Lung (tissue), 13 donors: Measurements from ENCODE around the gene DCAKD. TPM values are rescaled to one million over a fixed set of nuclear protein-coding genes. Genes with fewer than 3 reads are reported as not detected.
A peak's percentile ranks its signal among the peaks of the same experiment; 100 is the strongest.

Source experiments
- ATAC-seq: fragments of 200-7000 bp; cut with Tn5 transposase; one replicate; pipeline ENCODE4 v1.9.1; 2020; ENCODE audit warnings: moderate number of reproducible peaks; ENCODE audit not compliant: insufficient read depth, low FRiP score
- DNase-seq, 3 donors: peaks; one replicate each; pipeline ENCODE4 v3.0.0-alpha.2; 2013 to 2017
- H3K27ac ChIP-seq, 2 donors: one replicate each; pipeline ENCODE4 v1.5.1; 2013; ENCODE audit warnings: mild to moderate bottlenecking in 2 of 2, moderate library complexity in 2 of 2, control low read depth in 1 of 2, inconsistent platforms in 1 of 2, low read depth in 1 of 2, low read length in 1 of 2
- H3K27me3 ChIP-seq, 3 donors: one replicate each; pipeline ENCODE4 v1.5.1; 2013; ENCODE audit warnings: low read length in 2 of 3; ENCODE audit not compliant: control insufficient read depth in 3 of 3, insufficient read depth in 3 of 3
- H3K36me3 ChIP-seq, 4 donors: one replicate each; pipeline ENCODE4 v1.5.1; 2013; ENCODE audit warnings: low read length in 4 of 4, mild to moderate bottlenecking in 1 of 4, moderate library complexity in 1 of 4; ENCODE audit not compliant: control insufficient read depth in 4 of 4, insufficient read depth in 4 of 4
- H3K4me1 ChIP-seq, 5 donors: one replicate each; pipeline ENCODE4 v1.5.1; 2013; ENCODE audit warnings: low read length in 5 of 5, mild to moderate bottlenecking in 2 of 5, moderate library complexity in 1 of 5; ENCODE audit not compliant: control insufficient read depth in 5 of 5, insufficient read depth in 5 of 5
- H3K4me3 ChIP-seq: one replicate; pipeline ENCODE4 v1.5.1; 2013; ENCODE audit warnings: mild to moderate bottlenecking, control low read depth, moderate library complexity
- H3K9ac ChIP-seq, 2 donors: one replicate each; pipeline ENCODE4 v1.5.1; 2013; ENCODE audit warnings: low read length in 2 of 2, control low read depth in 1 of 2; ENCODE audit not compliant: insufficient read depth in 1 of 2
- H3K9me3 ChIP-seq, 4 donors: one replicate each; pipeline ENCODE4 v1.5.1; 2013; ENCODE audit warnings: low read length in 3 of 4, mild to moderate bottlenecking in 1 of 4, moderate library complexity in 1 of 4; ENCODE audit not compliant: control insufficient read depth in 4 of 4, insufficient read depth in 3 of 4
- WGBS, 2 donors: extraction: QIAGEN DNeasy Blood & Tissue Kit; methylation state at CpG; one replicate each; pipeline ENCODE4 v1.1.7; 2013; 5-methylcytosine and 5-hydroxymethylcytosine counted together
- polyA plus RNA-seq, 2 donors: library from polyadenylated mRNA; stranded (reverse); fragments of 200-250 nt; gene quantifications; one replicate each; pipeline ENCODE4 v1.2.1, GENCODE V29; 2013
- small RNA-seq: library from RNA; depleted of rRNA; stranded (forward); fragments of <200 nt; gene quantifications from one replicate; pipeline ENCODE3, GENCODE V24; 2014; ENCODE audit warnings: low replicate concordance
- total RNA-seq, 2 donors: library from RNA; depleted of rRNA in 1 of 2; stranded (reverse); fragments of >200 nt in 1 of 2; gene quantifications; one replicate each; pipeline ENCODE4 v1.2.1, GENCODE V29; 2014 to 2021
- TF ChIP-seq, protein P1 (sequence below): IDR thresholded peaks from 2 replicates; pipeline ENCODE4 v1.5.1; 2012; ENCODE audit warnings: mild to moderate bottlenecking; ENCODE audit errors: control extremely low read depth, extremely low read depth
- donor health status: control.
- donor health status: control.
- donor health status: Bipolar disorder and iron deficiency.
- donor health status: healthy.
- donor health status: DM: yes; HTN: yes; CAD: no.

DCAKD gene
- total and polyA plus RNA-seq, 4 donors: 11.8 to 28.8 (median 20.2) TPM

DNA sequence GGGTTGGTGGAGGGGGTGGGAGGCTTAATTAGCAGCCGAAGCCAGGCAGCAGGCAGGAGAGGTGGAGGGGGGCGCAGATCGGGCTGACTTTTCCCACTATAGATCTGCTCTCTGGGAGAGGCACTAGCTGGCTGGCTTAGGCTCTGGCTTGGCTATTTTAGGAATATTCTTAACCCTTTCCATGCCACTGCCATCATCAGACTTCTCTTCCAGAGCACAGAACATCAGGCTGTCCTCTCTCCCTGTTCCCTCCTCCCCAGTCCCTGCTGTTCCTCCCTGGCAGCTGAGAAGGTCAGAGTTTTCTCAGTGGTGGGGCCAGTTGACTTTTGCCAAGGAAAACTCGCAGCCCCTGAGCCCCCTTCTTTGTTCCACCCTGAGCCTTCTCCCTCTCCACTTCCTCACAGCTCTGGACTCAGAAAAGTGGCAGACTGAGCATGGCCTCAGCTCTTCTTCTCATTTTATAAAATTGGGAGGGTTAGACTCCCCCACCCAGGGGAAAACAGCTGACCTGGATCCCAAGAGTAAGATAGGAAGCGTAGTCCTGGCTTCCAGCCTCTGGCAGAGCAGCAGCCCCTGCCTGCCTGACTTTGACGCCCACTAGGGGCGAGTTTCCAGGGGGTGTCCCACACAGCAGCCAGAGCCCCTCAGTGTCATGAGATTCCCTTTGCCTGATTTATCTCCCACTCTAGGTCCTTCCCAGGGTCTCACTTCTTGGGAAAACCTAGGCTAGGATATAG lies 73.5 kb downstream of the DCAKD start:
- Histone ChIP-seq H3K9ac (peak overlapping the region in 1 of 2 donors; percentile 40), H3K27ac (peak overlapping the region in 1 of 2 donors; percentile 4), H3K4me1 (peaks cover 3 to 58% (median 22%) of the 10 kb centered on the region in 5 donors), H3K4me3 (no peak overlapping the region), H3K9me3 (no peaks in the 10 kb centered on the region), H3K36me3 (no peaks in the 10 kb centered on the region), H3K27me3 (peaks cover 0 to 9% (median 0%) of the 10 kb centered on the region in 3 donors)
- no peak for ATAC-seq
- DNase-seq: peak in 2 of 3 donors; percentile 84 to 87
- WGBS, 2 donors: 57 to 67% methylated on average over 7 of the region's 7 CpGs
- TF ChIP-seq, protein P1, sequence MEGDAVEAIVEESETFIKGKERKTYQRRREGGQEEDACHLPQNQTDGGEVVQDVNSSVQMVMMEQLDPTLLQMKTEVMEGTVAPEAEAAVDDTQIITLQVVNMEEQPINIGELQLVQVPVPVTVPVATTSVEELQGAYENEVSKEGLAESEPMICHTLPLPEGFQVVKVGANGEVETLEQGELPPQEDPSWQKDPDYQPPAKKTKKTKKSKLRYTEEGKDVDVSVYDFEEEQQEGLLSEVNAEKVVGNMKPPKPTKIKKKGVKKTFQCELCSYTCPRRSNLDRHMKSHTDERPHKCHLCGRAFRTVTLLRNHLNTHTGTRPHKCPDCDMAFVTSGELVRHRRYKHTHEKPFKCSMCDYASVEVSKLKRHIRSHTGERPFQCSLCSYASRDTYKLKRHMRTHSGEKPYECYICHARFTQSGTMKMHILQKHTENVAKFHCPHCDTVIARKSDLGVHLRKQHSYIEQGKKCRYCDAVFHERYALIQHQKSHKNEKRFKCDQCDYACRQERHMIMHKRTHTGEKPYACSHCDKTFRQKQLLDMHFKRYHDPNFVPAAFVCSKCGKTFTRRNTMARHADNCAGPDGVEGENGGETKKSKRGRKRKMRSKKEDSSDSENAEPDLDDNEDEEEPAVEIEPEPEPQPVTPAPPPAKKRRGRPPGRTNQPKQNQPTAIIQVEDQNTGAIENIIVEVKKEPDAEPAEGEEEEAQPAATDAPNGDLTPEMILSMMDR: no peak

DNA sequence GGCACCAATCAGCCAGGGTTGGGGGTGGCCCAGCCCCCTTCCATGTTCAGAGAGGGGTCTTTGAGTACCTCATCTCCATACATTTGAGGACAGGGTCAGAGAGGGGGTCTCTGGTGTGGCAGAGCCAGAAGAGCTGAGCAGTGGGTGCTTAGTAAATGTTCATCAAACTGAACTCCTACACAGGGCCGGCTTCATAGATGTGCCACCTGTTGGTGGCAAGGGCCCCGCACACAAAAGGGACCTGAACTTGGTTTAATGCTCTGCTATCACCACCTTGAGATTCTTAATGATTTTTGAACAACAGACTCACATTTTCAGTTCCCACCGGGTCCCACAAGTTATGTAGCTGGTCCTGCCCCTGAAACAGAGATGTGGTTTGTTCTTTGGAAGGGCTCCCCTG lies 74.4 kb downstream of the DCAKD start:
- ATAC-seq (no peak), DNase-seq (no peak)
- Histone ChIP-seq H3K27me3 (peaks cover 0 to 14% (median 0%) of the 10 kb centered on the region in 3 donors), H3K4me3 (no peak overlapping the region), H3K9ac (no peak overlapping the region), H3K27ac (no peak overlapping the region), H3K36me3 (no peaks in the 10 kb centered on the region), H3K9me3 (no peaks in the 10 kb centered on the region), H3K4me1 (peaks cover 3 to 58% (median 22%) of the 10 kb centered on the region in 5 donors)
- WGBS, 2 donors: 78 to 81% methylated on average over 3 of the region's 3 CpGs
- TF ChIP-seq, protein P1: no peak

DNA sequence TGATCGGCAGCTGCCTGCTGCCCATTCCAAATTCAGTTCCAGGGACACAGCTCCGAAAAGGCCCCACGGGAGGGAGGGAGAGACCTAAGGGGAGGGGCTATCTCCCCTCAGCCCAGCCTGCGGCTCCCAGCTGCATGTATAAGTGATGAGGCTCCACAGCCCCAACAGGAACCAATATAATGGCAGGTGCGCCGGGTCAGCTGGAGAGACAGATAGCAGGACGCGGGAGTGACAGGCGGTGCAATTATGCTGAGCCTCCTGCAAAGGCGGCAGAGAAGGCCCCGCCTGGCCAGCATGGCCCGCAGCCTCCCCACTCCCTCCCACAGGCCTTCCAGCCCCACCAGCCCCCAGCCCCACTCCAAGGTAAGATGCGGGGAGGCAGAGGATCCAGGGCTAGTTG lies 75.2 kb downstream of the DCAKD start:
- Histone ChIP-seq H3K9me3 (no peaks in the 10 kb centered on the region), H3K27ac (no peak overlapping the region), H3K4me1 (peaks cover 3 to 51% (median 22%) of the 10 kb centered on the region in 5 donors), H3K27me3 (peaks cover 0 to 18% (median 0%) of the 10 kb centered on the region in 3 donors), H3K36me3 (no peaks in the 10 kb centered on the region), H3K4me3 (no peak overlapping the region), H3K9ac (no peak overlapping the region)
- TF ChIP-seq, protein P1: no peak
- DNase-seq: no peak
- ATAC-seq: no peak
- WGBS, 2 donors: 65 to 67% methylated on average over 13 of the region's 13 CpGs

Small RNAs within 50 kb of the gene (small RNA-seq; reads per million reads assigned to genes)
- gene AC015936.2 (not detected), gene RF00019 (not detected)

Other genes with a start within 250 kb of the DCAKD start
- 10 to 100 TPM; 13.0 to 44.3 TPM for gene GJC1, start 221.3 kb downstream of the DCAKD start, total RNA-seq
- gene GJC1, start 221.3 kb downstream of the DCAKD start, polyA plus RNA-seq: 1 to 10 TPM; 3.9 TPM
- gene HIGD1B, start 203.7 kb downstream of the DCAKD start, total RNA-seq: 10 to 100 TPM; 12.1 to 23.9 TPM
- 10 to 100 TPM in 1 of 2 donors, 1 to 10 TPM in 1; 3.0 to 25.4 TPM for gene HIGD1B, start 203.7 kb downstream of the DCAKD start, polyA plus RNA-seq
- gene EFTUD2, start 152.2 kb downstream of the DCAKD start, total RNA-seq: 10 to 100 TPM; 90.1 to 93.3 TPM
- 10 to 100 TPM; 35.5 to 56.4 TPM for gene EFTUD2, start 152.2 kb downstream of the DCAKD start, polyA plus RNA-seq
- gene GFAP, start 136.1 kb downstream of the DCAKD start, total RNA-seq: under 1 TPM; 0.25 to 0.88 TPM
- under 1 TPM; 0.32 to 0.35 TPM for gene GFAP, start 136.1 kb downstream of the DCAKD start, polyA plus RNA-seq
- 1 to 10 TPM in 1 of 2 donors, under 1 TPM in 1; 0.80 to 1.4 TPM for gene KIF18B, start 103.9 kb downstream of the DCAKD start, total RNA-seq
- under 1 TPM; 0.70 to 0.87 TPM for gene KIF18B, start 103.9 kb downstream of the DCAKD start, polyA plus RNA-seq
- under 1 TPM; 0.21 to 0.57 TPM for gene C1QL1, start 83.3 kb downstream of the DCAKD start, total RNA-seq
- under 1 TPM; 0.10 to 0.57 TPM for gene C1QL1, start 83.3 kb downstream of the DCAKD start, polyA plus RNA-seq
- gene NMT1, start 9.7 kb upstream of the DCAKD start, total RNA-seq: 100 to 1,000 TPM in 1 of 2 donors, 10 to 100 TPM in 1; 56.9 to 120 TPM
- 10 to 100 TPM; 37.7 to 41.0 TPM for gene NMT1, start 9.7 kb upstream of the DCAKD start, polyA plus RNA-seq
- gene PLCD3, start 80.9 kb upstream of the DCAKD start, total RNA-seq: 10 to 100 TPM in 1 of 2 donors, 1 to 10 TPM in 1; 3.6 to 43.3 TPM
- 10 to 100 TPM; 13.6 to 24.2 TPM for gene PLCD3, start 80.9 kb upstream of the DCAKD start, polyA plus RNA-seq
- gene ACBD4, start 84.1 kb upstream of the DCAKD start, total RNA-seq: 10 to 100 TPM; 12.6 to 12.7 TPM
- gene ACBD4, start 84.1 kb upstream of the DCAKD start, polyA plus RNA-seq: 10 to 100 TPM in 1 of 2 donors, 1 to 10 TPM in 1; 7.8 to 15.7 TPM
- 10 to 100 TPM; 25.3 to 34.4 TPM for gene HEXIM1, start 96.8 kb upstream of the DCAKD start, total RNA-seq
- 10 to 100 TPM; 14.5 to 18.7 TPM for gene HEXIM1, start 96.8 kb upstream of the DCAKD start, polyA plus RNA-seq
- gene HEXIM2, start 110.2 kb upstream of the DCAKD start, total RNA-seq: 10 to 100 TPM in 1 of 2 donors, 1 to 10 TPM in 1; 7.6 to 10.6 TPM
- 1 to 10 TPM; 4.3 to 6.5 TPM for gene HEXIM2, start 110.2 kb upstream of the DCAKD start, polyA plus RNA-seq
- gene FMNL1, start 170.3 kb upstream of the DCAKD start, total RNA-seq: 10 to 100 TPM; 25.0 to 83.7 TPM
- gene FMNL1, start 170.3 kb upstream of the DCAKD start, polyA plus RNA-seq: 100 to 1,000 TPM in 1 of 2 donors, 10 to 100 TPM in 1; 29.5 to 135 TPM
- under 1 TPM in 1 of 2 donors, not detected in 1; 0.21 TPM for gene SPATA32, start 210.5 kb upstream of the DCAKD start, total RNA-seq
- gene SPATA32, start 210.5 kb upstream of the DCAKD start, polyA plus RNA-seq: under 1 TPM; 0.08 to 0.40 TPM